Panc1 (cell line): Measurements from ENCODE around the gene AGAP1. TPM values are rescaled to one million over a fixed set of nuclear protein-coding genes. Genes with fewer than 3 reads are reported as not detected.

Source experiments
- ATAC-seq: fragments of 200-7000 bp; cut with Tn5 transposase; 2 replicates; pipeline ENCODE4 v1.9.1; 2020; ENCODE audit warnings: mild to moderate bottlenecking, moderate library complexity
- BruUV-seq: library from RNA; stranded (reverse); fragments of 400-500 nt; replicated peaks from 2 replicates; lab custom pipeline; 2021; lab: Mats Ljungman, UMichigan
- CTCF ChIA-PET: fragments of 300-600 bp; sonication (Branson Sonifier 250); formaldehyde crosslinking; loops from one replicate; lab custom pipeline; 2022; ENCODE audit warnings: antibody characterized with exemption; lab: Charles Lee
- POLR2A ChIA-PET: fragments of 300-600 bp; sonication (Branson Sonifier 250); formaldehyde crosslinking; loops from one replicate; lab custom pipeline; 2022; ENCODE audit warnings: antibody characterized with exemption; lab: Charles Lee
- DNase-seq: peaks from one replicate; pipeline ENCODE4 v3.0.0-alpha.2; 2010; ENCODE audit warnings: low read depth, low spot score
- H3K27ac ChIP-seq: 2 replicates; pipeline ENCODE4 v1.5.1; 2011; ENCODE audit warnings: mild to moderate bottlenecking, low read length, inconsistent platforms
- H3K27me3 ChIP-seq: fragments of 200-500 bp; sonication (Bioruptor generic); 2 replicates; pipeline ENCODE4 v1.6.0; 2014; ENCODE audit warnings: low read length, inconsistent platforms; ENCODE audit not compliant: control insufficient read depth, insufficient read depth
- H3K36me3 ChIP-seq: fragments of 200-500 bp; sonication (Bioruptor generic); 2 replicates; pipeline ENCODE4 v1.5.1; 2014; ENCODE audit warnings: inconsistent platforms, mild to moderate bottlenecking, low read length, moderate library complexity; ENCODE audit not compliant: control insufficient read depth, insufficient read depth
- H3K4me1 ChIP-seq: 2 replicates; pipeline ENCODE4 v1.5.1; 2011; ENCODE audit warnings: inconsistent platforms, mild to moderate bottlenecking, low read length, moderate library complexity; ENCODE audit not compliant: control insufficient read depth, insufficient read depth
- H3K4me3 ChIP-seq, 2 experiments: 2 replicates each; pipeline ENCODE4 v1.5.1; 2011 to 2012; ENCODE audit warnings: low read depth in 2 of 2, low read length in 2 of 2, mild to moderate bottlenecking in 2 of 2, inconsistent platforms in 1 of 2, moderate library complexity in 1 of 2
- H3K9me3 ChIP-seq: fragments of 200-500 bp; sonication (Bioruptor generic); 2 replicates; pipeline ENCODE4 v1.5.1; 2014; ENCODE audit warnings: low read depth, mild to moderate bottlenecking, inconsistent platforms, low read length, moderate library complexity; ENCODE audit not compliant: control insufficient read depth, insufficient read depth
- CTCF ChIP-seq: fragments of 450-650 bp; IDR thresholded peaks from 2 replicates; pipeline ENCODE4 v1.5.1; 2017; ENCODE audit warnings: mild to moderate bottlenecking
- POLR2AphosphoS5 ChIP-seq: IDR thresholded peaks from 2 replicates; pipeline ENCODE4 v1.6.1; 2012; ENCODE audit warnings: mild to moderate bottlenecking, low read depth, low read length, moderate library complexity
- REST ChIP-seq, 2 experiments: IDR thresholded peaks; 2 replicates each; pipeline ENCODE4 v1.6.1; 2011 to 2012; ENCODE audit warnings: low read depth in 2 of 2, control low read depth in 1 of 2, low read length in 1 of 2, mild to moderate bottlenecking in 1 of 2, moderate library complexity in 1 of 2; ENCODE audit not compliant: insufficient read depth in 1 of 2
- SIN3A ChIP-seq: IDR thresholded peaks from 2 replicates; pipeline ENCODE4 v1.6.1; 2012; ENCODE audit warnings: low read depth, mild to moderate bottlenecking, low read length, moderate library complexity, borderline replicate concordance; ENCODE audit not compliant: insufficient read depth
- TCF7L2 ChIP-seq: IDR thresholded peaks from 2 replicates; pipeline ENCODE4 v1.6.1; 2011; ENCODE audit warnings: mild to moderate bottlenecking, low read depth, low read length, inconsistent platforms
- in situ Hi-C: cut with HindIII; loops from 2 replicates; pipeline ENCODE4 v1.10.0; 2016; ENCODE audit warnings: low sequenced_read_pairs, low pct_unique_long_range_greater_than_20kb
- intact Hi-C: fragments of 100-400 bp; cut with micrococcal nuclease; formaldehyde crosslinking; loops from one replicate; pipeline ENCODE4 v1.10.0; 2022; ENCODE audit not compliant: unreplicated experiment
- total RNA-seq: library from RNA; stranded (reverse); gene quantifications from one replicate; pipeline ENCODE4 v1.2.1, GENCODE V29; 2021; ENCODE audit not compliant: unreplicated experiment

The AGAP1 gene
- total RNA-seq, 1 experiment from 2014 or later = 38.9 TPM

- Histone ChIP-seq H3K27me3 (no peaks in the 10 kb centered on the region), H3K4me3 (no peak overlapping the region), H3K9me3 (no peaks in the 10 kb centered on the region), H3K4me1 (no peaks in the 10 kb centered on the region), H3K36me3 (no peaks in the 10 kb centered on the region), H3K27ac (no peak overlapping the region)
- ChIA-PET CTCF (interaction anchor here (0.5 kb wide), 1 partner anchor 404 kb away, joined by 4 read pairs; no protein-coding TSS in a partner anchor), POLR2A (no interaction called here)
- TF ChIP-seq SIN3A (no peak), POLR2AphosphoS5 (no peak), CTCF (no peak), TCF7L2 (no peak), REST (IDR thresholded peaks at IDR 0.05; ENCODE audit: insufficient read depth in 1 of 2, low read depth in 2 of 2, low read length in 1 of 2) (no peak)
- BruUV-seq = no TSS peak
- intact Hi-C loops = no loop called here
- DNase-seq (no peak), ATAC-seq (no peak)
- in situ Hi-C loops = no loop called here
Measured at GRCh38 chr2:235847576-235847975, 353.7 kb downstream of the AGAP1 start.

GRCh38 chr2:235848055-235848454 lies 354.2 kb downstream of the AGAP1 start:
- no peaks in the 10 kb centered on the region for H3K4me1 ChIP-seq
- H3K36me3 ChIP-seq = no peaks in the 10 kb centered on the region
- ChIA-PET POLR2A (no interaction called here), CTCF (interaction anchor here (0.5 kb wide), 1 partner anchor 403 kb away, joined by 4 read pairs; no protein-coding TSS in a partner anchor)
- H3K4me3 ChIP-seq = no peak overlapping the region
- H3K9me3 ChIP-seq = no peaks in the 10 kb centered on the region
- ATAC-seq (no peak), DNase-seq (no peak)
- BruUV-seq = no TSS peak
- no peaks in the 10 kb centered on the region for H3K27me3 ChIP-seq
- TF ChIP-seq REST (IDR thresholded peaks at IDR 0.05; ENCODE audit: insufficient read depth in 1 of 2, low read depth in 2 of 2, low read length in 1 of 2) (no peak), SIN3A (no peak), POLR2AphosphoS5 (no peak), CTCF (no peak), TCF7L2 (no peak)
- in situ Hi-C loops (no loop called here), intact Hi-C loops (no loop called here)
- H3K27ac ChIP-seq = no peak overlapping the region
